ENCODE measurements around the gene GPANK1. TPM values are rescaled to one million over a fixed set of nuclear protein-coding genes. Genes with fewer than 3 reads are reported as not detected.

Gene GPANK1
- total and polyA plus RNA-seq, 2 of the 13 experiments (the other 11 are each of a cell fraction or from before 2014, with no cell fraction given) = 15.4 to 22.8 TPM

DNA sequence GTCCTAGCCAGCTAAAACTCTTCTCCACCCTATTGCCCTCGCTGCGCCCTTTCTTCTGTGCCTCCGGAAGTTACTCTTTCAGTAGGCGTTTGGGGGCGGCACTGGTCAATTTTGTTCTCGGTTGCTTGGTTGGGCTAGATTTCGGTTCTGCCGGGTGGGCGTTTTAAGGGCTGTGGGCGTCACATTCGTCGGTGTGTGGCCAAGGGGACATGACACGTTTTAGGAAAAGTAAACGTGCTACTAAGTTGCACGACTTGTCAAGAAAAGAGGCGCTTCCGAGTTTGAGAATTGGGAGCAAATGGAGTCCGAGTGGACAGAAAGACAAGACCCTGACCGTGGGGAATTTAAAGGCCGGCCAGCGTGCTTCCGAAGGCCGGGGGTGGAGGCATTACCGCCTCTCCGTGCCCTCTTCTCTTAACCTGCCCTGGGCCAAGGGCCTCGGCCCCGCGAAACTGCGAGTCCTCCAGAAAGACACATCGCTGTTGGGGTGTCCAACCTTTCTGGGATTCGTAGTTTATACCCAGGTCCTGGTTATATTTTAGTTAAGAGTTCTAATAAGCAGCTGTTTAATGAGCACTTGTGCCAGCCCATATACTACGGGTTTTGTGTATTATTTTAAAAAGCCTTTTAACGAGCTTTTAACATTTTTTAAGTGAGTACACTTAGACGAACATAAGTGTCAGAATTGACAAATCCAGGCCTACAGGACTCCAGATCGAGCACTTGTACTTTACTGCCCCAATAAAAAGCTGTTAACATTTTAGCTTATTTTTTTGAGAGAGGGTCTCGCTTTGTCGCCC is 11.7 kb downstream of the GPANK1 start (continued):
- no peak for TF ChIP-seq ARID4A (CRISPR knock-in tag; IDR thresholded peaks at IDR 0.05; ENCODE audit: borderline replicate concordance)
- no peak for TF ChIP-seq ZNF207 (IDR thresholded peaks at IDR 0.05; ENCODE audit: borderline replicate concordance)
- TF ChIP-seq ZBTB37 (CRISPR knock-in tag; IDR thresholded peaks at IDR 0.05) = peak; percentile 46
- peak; percentile 99 for TF ChIP-seq ZNF782 (CRISPR knock-in tag; IDR thresholded peaks at IDR 0.05; ENCODE audit: borderline replicate concordance)
- no peak for TF ChIP-seq KDM3A (CRISPR knock-in tag; IDR thresholded peaks at IDR 0.05; ENCODE audit: low read depth)
- 0 out of 2 replicates have a peak, but pooled peaks have one; percentile 7 for TF ChIP-seq TGIF2 (CRISPR knock-in tag; IDR thresholded peaks at IDR 0.05)
- 0 out of 2 replicates have a peak, but pooled peaks have one; percentile 9 for TF ChIP-seq REXO4 (CRISPR knock-in tag; IDR thresholded peaks at IDR 0.05; ENCODE audit: borderline replicate concordance)
- no peak for TF ChIP-seq RBAK (CRISPR knock-in tag; IDR thresholded peaks at IDR 0.05)
- no peak for TF ChIP-seq ATM (IDR thresholded peaks at IDR 0.05; ENCODE audit: borderline replicate concordance)
- 0 out of 2 replicates have a peak, but pooled peaks have one; percentile 4 for TF ChIP-seq ZFP1 (CRISPR knock-in tag; IDR thresholded peaks at IDR 0.05)
- 0 out of 2 replicates have a peak, but pooled peaks have one; percentile 34 for TF ChIP-seq FIP1L1 (IDR thresholded peaks at IDR 0.05; ENCODE audit: borderline replicate concordance, insufficient read depth, low read depth, low read length)
- TF ChIP-seq, protein P1, sequence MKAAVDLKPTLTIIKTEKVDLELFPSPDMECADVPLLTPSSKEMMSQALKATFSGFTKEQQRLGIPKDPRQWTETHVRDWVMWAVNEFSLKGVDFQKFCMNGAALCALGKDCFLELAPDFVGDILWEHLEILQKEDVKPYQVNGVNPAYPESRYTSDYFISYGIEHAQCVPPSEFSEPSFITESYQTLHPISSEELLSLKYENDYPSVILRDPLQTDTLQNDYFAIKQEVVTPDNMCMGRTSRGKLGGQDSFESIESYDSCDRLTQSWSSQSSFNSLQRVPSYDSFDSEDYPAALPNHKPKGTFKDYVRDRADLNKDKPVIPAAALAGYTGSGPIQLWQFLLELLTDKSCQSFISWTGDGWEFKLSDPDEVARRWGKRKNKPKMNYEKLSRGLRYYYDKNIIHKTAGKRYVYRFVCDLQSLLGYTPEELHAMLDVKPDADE (CRISPR knock-in tag; IDR thresholded peaks at IDR 0.05) = no peak
- TF ChIP-seq CHCHD3 (CRISPR knock-in tag; IDR thresholded peaks at IDR 0.05) = no peak
- TF ChIP-seq, protein P2, sequence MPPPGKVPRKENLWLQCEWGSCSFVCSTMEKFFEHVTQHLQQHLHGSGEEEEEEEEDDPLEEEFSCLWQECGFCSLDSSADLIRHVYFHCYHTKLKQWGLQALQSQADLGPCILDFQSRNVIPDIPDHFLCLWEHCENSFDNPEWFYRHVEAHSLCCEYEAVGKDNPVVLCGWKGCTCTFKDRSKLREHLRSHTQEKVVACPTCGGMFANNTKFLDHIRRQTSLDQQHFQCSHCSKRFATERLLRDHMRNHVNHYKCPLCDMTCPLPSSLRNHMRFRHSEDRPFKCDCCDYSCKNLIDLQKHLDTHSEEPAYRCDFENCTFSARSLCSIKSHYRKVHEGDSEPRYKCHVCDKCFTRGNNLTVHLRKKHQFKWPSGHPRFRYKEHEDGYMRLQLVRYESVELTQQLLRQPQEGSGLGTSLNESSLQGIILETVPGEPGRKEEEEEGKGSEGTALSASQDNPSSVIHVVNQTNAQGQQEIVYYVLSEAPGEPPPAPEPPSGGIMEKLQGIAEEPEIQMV (CRISPR knock-in tag; IDR thresholded peaks at IDR 0.05; ENCODE audit: low read depth) = no peak
- TF ChIP-seq ZNF441 (CRISPR knock-in tag; IDR thresholded peaks at IDR 0.05; ENCODE audit: borderline replicate concordance) = no peak; the same call in none of the 2 replicates

Data from HepG2 (cell line).